GM23338 (cell line): Measurements from ENCODE around the gene STK32C.

ENCODE experiments used
- CREB1 ChIP-seq: fragments of 250-450 bp; sonication (Bioruptor Pico); IDR thresholded peaks from 2 replicates; pipeline ENCODE4 v1.5.0; 2020; ENCODE audit warnings: low read depth, mild to moderate bottlenecking, moderate library complexity
- ETS1 ChIP-seq: IDR thresholded peaks from 2 replicates; pipeline ENCODE4 v1.6.1; 2016; ENCODE audit warnings: antibody characterized with exemption
- EZH2 ChIP-seq: fragments of 200-600 bp; sonication (generic); IDR thresholded peaks from one replicate; pipeline ENCODE4 v1.8.0; 2017; ENCODE audit warnings: antibody characterized with exemption, mild to moderate bottlenecking, low read depth; ENCODE audit not compliant: unreplicated experiment
- EZH2phosphoT487 ChIP-seq: fragments of 200-600 bp; sonication (generic); IDR thresholded peaks from one replicate; pipeline ENCODE4 v1.8.1; 2018; ENCODE audit warnings: antibody characterized with exemption; ENCODE audit not compliant: unreplicated experiment
- NANOG ChIP-seq: IDR thresholded peaks from 2 replicates; pipeline ENCODE4 v1.6.1; 2016; ENCODE audit warnings: antibody characterized with exemption, borderline replicate concordance
- POLR2AphosphoS5 ChIP-seq: IDR thresholded peaks from 2 replicates; pipeline ENCODE4 v1.6.1; 2016; ENCODE audit warnings: antibody characterized with exemption, low read depth
- REST ChIP-seq: IDR thresholded peaks from one replicate; pipeline ENCODE4 v1.6.1; 2018; ENCODE audit warnings: antibody characterized with exemption; ENCODE audit not compliant: unreplicated experiment
- STAT1 ChIP-seq: IDR thresholded peaks from one replicate; pipeline ENCODE4 v1.6.1; 2016; ENCODE audit warnings: antibody characterized with exemption; ENCODE audit not compliant: unreplicated experiment
- ZNF114 ChIP-seq: fragments of 250-450 bp; sonication (Bioruptor Pico); IDR thresholded peaks from 2 replicates; pipeline ENCODE4 v1.5.0; 2020; ENCODE audit warnings: mild to moderate bottlenecking, moderate library complexity
- TF ChIP-seq, protein P1 (sequence below), 2 experiments: fragments of 200-600 bp in 1 of 2; sonication (generic) in 1 of 2; conservative IDR thresholded peaks; 2 replicates each; pipeline versions ENCODE4 v1.5.1 to v1.6.1; 2016 to 2017; ENCODE audit warnings: antibody characterized with exemption in 2 of 2, low read depth in 2 of 2, mild to moderate bottlenecking in 2 of 2, moderate library complexity in 1 of 2

GRCh38 chr10:132355297-132355696 lies 47.5 kb upstream of the STK32C start:
- TF ChIP-seq, protein P1, sequence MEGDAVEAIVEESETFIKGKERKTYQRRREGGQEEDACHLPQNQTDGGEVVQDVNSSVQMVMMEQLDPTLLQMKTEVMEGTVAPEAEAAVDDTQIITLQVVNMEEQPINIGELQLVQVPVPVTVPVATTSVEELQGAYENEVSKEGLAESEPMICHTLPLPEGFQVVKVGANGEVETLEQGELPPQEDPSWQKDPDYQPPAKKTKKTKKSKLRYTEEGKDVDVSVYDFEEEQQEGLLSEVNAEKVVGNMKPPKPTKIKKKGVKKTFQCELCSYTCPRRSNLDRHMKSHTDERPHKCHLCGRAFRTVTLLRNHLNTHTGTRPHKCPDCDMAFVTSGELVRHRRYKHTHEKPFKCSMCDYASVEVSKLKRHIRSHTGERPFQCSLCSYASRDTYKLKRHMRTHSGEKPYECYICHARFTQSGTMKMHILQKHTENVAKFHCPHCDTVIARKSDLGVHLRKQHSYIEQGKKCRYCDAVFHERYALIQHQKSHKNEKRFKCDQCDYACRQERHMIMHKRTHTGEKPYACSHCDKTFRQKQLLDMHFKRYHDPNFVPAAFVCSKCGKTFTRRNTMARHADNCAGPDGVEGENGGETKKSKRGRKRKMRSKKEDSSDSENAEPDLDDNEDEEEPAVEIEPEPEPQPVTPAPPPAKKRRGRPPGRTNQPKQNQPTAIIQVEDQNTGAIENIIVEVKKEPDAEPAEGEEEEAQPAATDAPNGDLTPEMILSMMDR (conservative IDR thresholded peaks at IDR 0.05; ENCODE audit: low read depth in 2 of 2): no peak
- TF ChIP-seq ETS1: no peak
- TF ChIP-seq POLR2AphosphoS5: no peak
- no peak for TF ChIP-seq EZH2phosphoT487
- TF ChIP-seq EZH2: no peak
- TF ChIP-seq REST: no peak
- TF ChIP-seq NANOG: no peak
- no peak for TF ChIP-seq ZNF114 (CRISPR knock-in tag)
- TF ChIP-seq STAT1: no peak
- no peak for TF ChIP-seq CREB1
